NCI-H2227 (cell line): Measurements from ENCODE around the gene SH3RF3.
"Not testable (repeated sequence)": the region's sequence is repeated elsewhere in the genome, so short reads cannot be mapped to it uniquely, and the experiment has no call there.

ENCODE experiments used
- DNase-seq: peaks from one replicate; lab custom pipeline; 2025; ENCODE audit not compliant: unreplicated experiment; lab: John Stamatoyannopoulos, UW

The SH3RF3 gene

GRCh38 chr2:109128616-109129355 is at the start of gene SH3RF3:
Gene SH3RF3 (plus strand): TSS chr2:109129205.
- peak; percentile 56 for DNase-seq

GRCh38 chr2:109079590-109079989 is 49.4 kb upstream of the SH3RF3 start:
- no peak for DNase-seq

- no peak for DNase-seq
Measured at GRCh38 chr2:109080109-109080508, 48.9 kb upstream of the SH3RF3 start.

- no peak for DNase-seq
Measured at GRCh38 chr2:109080757-109081156, 48.2 kb upstream of the SH3RF3 start.

GRCh38 chr2:109081374-109081773 is 47.6 kb upstream of the SH3RF3 start:
- DNase-seq: no peak

GRCh38 chr2:109083771-109084170 is 45.2 kb upstream of the SH3RF3 start:
- DNase-seq: no peak

- DNase-seq: no peak
Measured at GRCh38 chr2:109084341-109084740, 44.7 kb upstream of the SH3RF3 start.

GRCh38 chr2:109085912-109086742 is 42.9 kb upstream of the SH3RF3 start:
- DNase-seq: no peak

GRCh38 chr2:109086743-109087020 is 42.3 kb upstream of the SH3RF3 start:
- no peak for DNase-seq

- no peak for DNase-seq
Measured at GRCh38 chr2:109087055-109087663, 41.8 kb upstream of the SH3RF3 start.

- no peak for DNase-seq
Measured at GRCh38 chr2:109089602-109090300, 39.3 kb upstream of the SH3RF3 start.

GRCh38 chr2:109091526-109091925 is 37.5 kb upstream of the SH3RF3 start:
- DNase-seq: no peak

- no peak for DNase-seq
Measured at GRCh38 chr2:109094144-109094543, 34.9 kb upstream of the SH3RF3 start.

- DNase-seq: no peak
Measured at GRCh38 chr2:109098251-109098920, 30.6 kb upstream of the SH3RF3 start.

GRCh38 chr2:109098921-109099273 is 30.1 kb upstream of the SH3RF3 start:
- DNase-seq: no peak

- DNase-seq: no peak
Measured at GRCh38 chr2:109102588-109103233, 26.3 kb upstream of the SH3RF3 start.

GRCh38 chr2:109105113-109105512 is 23.9 kb upstream of the SH3RF3 start:
- DNase-seq: no peak

- no peak for DNase-seq
Measured at GRCh38 chr2:109108740-109109139, 20.3 kb upstream of the SH3RF3 start.

GRCh38 chr2:109109342-109109741 is 19.7 kb upstream of the SH3RF3 start:
- no peak for DNase-seq

GRCh38 chr2:109110170-109110569 is 18.8 kb upstream of the SH3RF3 start:
- DNase-seq: peak; percentile 59

- not testable (repeated sequence) for DNase-seq
Measured at GRCh38 chr2:109117181-109117580, 11.8 kb upstream of the SH3RF3 start.
